Measurements from ENCODE around the gene CNTNAP2. TPM values are rescaled to one million over a fixed set of nuclear protein-coding genes. Genes with fewer than 3 reads are reported as not detected.

CNTNAP2 gene
- total and polyA plus RNA-seq, 2 of the 4 experiments (the other 2 are of a cell fraction), result not detected

DNA sequence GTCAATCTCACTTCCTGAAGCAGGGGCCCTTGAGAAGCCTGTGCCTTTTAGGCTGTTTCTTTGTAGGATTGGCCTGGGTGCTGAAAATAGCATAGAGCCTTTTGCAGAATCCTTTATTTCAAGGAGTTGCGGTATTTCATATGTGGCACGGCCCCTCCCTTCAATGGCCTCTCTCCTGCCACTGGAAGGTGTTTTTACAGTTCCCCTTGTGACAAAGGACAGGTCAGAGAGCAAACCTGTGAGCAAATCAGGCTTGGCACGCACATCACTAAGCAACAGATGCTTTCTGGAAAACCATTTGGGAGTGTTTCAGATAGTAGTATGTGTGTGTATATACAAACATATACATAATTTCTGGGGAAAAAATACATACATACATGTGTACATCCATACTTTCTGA, 2085.4 kb downstream of the CNTNAP2 start:
- Histone ChIP-seq H2BK120ac (ENCODE audit: low read depth, low read length) (no peak overlapping the region), H4K5ac (ENCODE audit: low read depth, low read length) (no peak overlapping the region), H3K23ac (ENCODE audit: low read depth, low read length) (no peak overlapping the region), H3K27me3 (ENCODE audit: control insufficient read depth, insufficient read depth, low read length) (no peaks in the 10 kb centered on the region), H3K4me2 (ENCODE audit: low read depth, low read length) (no peak overlapping the region), H3K9me1 (ENCODE audit: insufficient read depth, low read length) (no peaks in the 10 kb centered on the region), H2BK20ac (ENCODE audit: low read depth, low read length) (no peak overlapping the region), H2BK15ac (ENCODE audit: low read depth, low read length) (no peak overlapping the region), H3K18ac (ENCODE audit: low read depth, low read length) (no peak overlapping the region), H4K20me1 (ENCODE audit: insufficient read depth, low read length) (no peaks in the 10 kb centered on the region), H4K91ac (ENCODE audit: insufficient read depth, low read depth, low read length) (no peak overlapping the region), H3K4ac (ENCODE audit: low read depth, low read length) (no peak overlapping the region), H3K4me1 (ENCODE audit: control insufficient read depth, insufficient read depth, low read length) (no peaks in the 10 kb centered on the region), H3K36me3 (ENCODE audit: control insufficient read depth, insufficient read depth, low read length) (no peaks in the 10 kb centered on the region), H2BK5ac (ENCODE audit: low read depth, low read length, poor library complexity, severe bottlenecking) (no peak overlapping the region), H4K8ac (ENCODE audit: low read depth in 2 of 2, low read length in 2 of 2) (no peak overlapping the region), H3K9me3 (ENCODE audit: control insufficient read depth, insufficient read depth, low read length) (peaks cover 17% of the 10 kb centered on the region), H3K56ac (ENCODE audit: extremely low read depth, insufficient read depth, low read length) (no peak overlapping the region), H2AK5ac (ENCODE audit: low read depth, low read length) (no peak overlapping the region), H3K27ac (ENCODE audit: insufficient read depth, low read length) (no peak overlapping the region), H3K4me3 (ENCODE audit: insufficient read depth, low read depth, low read length) (no peak overlapping the region), H2AK9ac (replicated peaks; ENCODE audit: low read depth, low read length, poor library complexity) (no peak overlapping the region), H2AFZ (replicated peaks; ENCODE audit: low read length, poor library complexity) (no peak overlapping the region), H3K79me1 (ENCODE audit: low read depth in 1 of 2, low read length in 2 of 2) (no peaks in the 10 kb centered on the region), H3K9ac (ENCODE audit: low read depth, low read length) (no peak overlapping the region), H3K14ac (replicated peaks; ENCODE audit: low read depth, low read length) (no peak overlapping the region)
- CTCF ChIA-PET, result no interaction called here
- POLR2A ChIA-PET (ENCODE audit: unreplicated experiment), result no interaction called here
- in situ Hi-C loops (cut with MboI; ENCODE audit: low sequenced_read_pairs), result no loop called here
- DNase-seq, result no peak
- TF ChIP-seq SMC3 (IDR thresholded peaks at IDR 0.05; ENCODE audit: low read depth, low read length) (no peak), BHLHE40 (IDR thresholded peaks at IDR 0.05; ENCODE audit: low read depth, low read length) (no peak), RAD21 (IDR thresholded peaks at IDR 0.05; ENCODE audit: low read length) (no peak), CEBPB (IDR thresholded peaks at IDR 0.05; ENCODE audit: low read depth, low read length) (no peak)
- dilution Hi-C loops (cut with HindIII; ENCODE audit: low sequenced_read_pairs, unreplicated experiment), result no loop called here
- no peak for ATAC-seq (ENCODE audit: low read depth)
- no TSS peak for BruUV-seq (replicated peaks)
- no CpG with 5 or more reads among the region's 3 CpGs for WGBS, 2 experiments (ENCODE audit: extremely low coverage in 2 of 2, insufficient read length in 1 of 2)
- intact Hi-C loops (cut with micrococcal nuclease), result no loop called here
